DMS 273 treated with DMSO at 0.1 percent for 48 hours (cell line): ENCODE measurements around the gene ARID4B.
A peak's percentile ranks its signal among the peaks of the same experiment; 100 is the strongest.

Experiments used
- DNase-seq: peaks from one replicate; lab custom pipeline; 2025; lab: John Stamatoyannopoulos, UW

ARID4B gene

DNA sequence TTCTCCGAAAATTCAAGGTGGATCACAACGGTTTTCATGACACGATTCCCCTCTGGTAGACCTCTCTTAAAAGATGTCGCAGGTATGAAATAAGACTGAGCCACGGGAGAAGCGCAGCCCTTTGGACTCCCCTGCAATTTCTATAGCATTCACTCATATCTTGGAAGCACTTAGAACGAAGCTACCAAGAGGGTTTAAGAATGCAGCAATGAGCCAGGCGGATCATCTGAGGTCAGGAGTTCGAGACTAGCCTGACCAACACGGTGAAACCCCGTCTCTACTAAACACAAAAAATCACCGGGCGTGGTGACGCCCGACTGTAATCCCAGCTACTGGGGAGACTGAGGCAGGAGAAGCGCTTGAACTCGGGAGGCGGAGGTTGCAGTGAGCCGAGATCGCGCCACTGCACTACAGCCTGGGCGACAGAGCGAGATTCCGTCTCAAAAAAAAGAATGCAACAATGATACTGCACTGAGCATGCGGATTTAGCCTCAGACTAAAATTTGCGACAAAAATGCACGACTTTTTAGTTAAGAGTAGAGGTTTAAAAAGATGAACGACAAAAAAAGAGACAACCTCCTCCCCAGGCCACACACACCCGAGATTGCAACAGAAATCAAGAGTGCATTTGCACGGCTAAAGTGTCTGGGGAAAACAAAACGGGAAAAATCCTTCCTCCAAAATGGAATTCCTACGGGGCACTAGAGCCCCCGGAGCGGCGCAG is 200.1 kb downstream of the ARID4B start:
- DNase-seq = peak; percentile 22

- no peak for DNase-seq
These were observed 200.8 kb downstream of the ARID4B start for GRCh38 chr1:235127203-235127602.

GRCh38 chr1:235124665-235125064 is 203.3 kb downstream of the ARID4B start:
- DNase-seq = no peak

GRCh38 chr1:235124111-235124510 is 203.9 kb downstream of the ARID4B start:
- no peak for DNase-seq

DNA sequence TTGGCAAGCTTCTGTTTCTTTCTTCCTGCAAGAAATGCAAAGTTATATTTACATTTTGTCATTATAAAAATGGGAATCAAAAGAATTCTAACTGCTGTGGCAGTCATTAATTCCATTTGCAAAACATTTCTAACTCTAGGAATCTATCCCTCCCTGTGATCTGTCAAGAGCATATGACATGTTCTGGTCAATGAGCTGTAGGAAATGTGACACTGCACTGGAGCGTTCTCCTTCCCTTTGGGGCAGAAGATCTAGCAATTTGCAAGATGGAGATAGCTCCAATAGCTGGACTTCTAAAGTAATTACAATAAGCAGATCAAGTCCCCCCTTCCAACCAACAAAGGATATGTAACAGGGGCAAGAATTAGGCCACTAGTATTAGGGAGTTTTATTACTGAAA is 205.6 kb downstream of the ARID4B start:
- no peak for DNase-seq
